A673 (cell line): Measurements from ENCODE around the gene IMPDH2.

Experiments
- EZH2 ChIP-seq: fragments of 200-600 bp; sonication (generic); IDR thresholded peaks from 2 replicates; pipeline ENCODE4 v1.6.1; 2017; ENCODE audit warnings: borderline replicate concordance, low read depth, mild to moderate bottlenecking, mixed read lengths, antibody characterized with exemption, low read length; ENCODE audit not compliant: poor library complexity, severe bottlenecking
- TF ChIP-seq, protein P1 (sequence below): fragments of 300-800, 200-600 bp; sonication (generic); conservative IDR thresholded peaks from 2 replicates; pipeline ENCODE4 v1.5.1; 2017; ENCODE audit warnings: low read depth, mild to moderate bottlenecking, antibody characterized with exemption, low read length, moderate library complexity, mixed read lengths

DNA sequence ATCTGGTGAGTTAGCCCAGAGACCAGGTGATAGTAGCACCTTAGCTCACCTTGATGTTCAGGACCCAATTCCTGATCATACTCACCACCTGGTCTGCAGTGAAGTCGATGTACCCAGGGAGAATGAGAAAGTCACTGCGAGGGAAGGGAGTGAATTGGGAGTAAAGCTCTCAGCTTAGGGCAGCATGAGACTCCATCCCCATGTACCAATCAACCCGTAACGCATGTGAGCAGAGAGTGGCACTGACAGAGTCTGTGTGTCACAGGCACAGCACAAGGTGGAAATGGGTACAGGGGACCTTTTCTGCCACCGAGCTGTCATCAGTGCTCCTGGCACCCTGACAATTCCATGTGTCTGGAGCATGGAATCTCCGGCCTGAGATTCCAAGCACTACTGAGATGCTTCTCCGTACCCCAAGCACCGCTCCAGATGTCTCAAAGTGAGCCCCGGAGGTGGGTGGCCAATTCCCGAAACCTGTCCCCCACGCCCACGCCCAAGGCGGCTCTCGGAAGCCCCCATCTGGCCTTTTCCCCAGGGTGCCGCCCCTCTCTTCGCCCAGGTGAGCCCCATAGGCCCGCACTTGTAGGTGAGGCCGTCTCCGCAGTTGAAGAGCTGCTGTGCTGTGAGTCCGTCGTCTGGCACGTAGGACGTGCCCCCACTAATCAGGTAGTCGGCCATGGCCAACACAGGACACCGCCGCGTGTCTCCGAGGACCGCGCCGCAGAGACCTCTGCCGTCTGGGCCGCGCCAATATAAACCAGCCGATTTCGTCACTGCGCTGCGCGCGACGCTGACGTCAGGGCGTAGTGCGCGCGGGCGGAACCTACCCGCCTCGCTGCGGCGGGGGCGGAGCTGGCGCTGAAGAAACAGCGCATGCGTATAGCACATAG lies at the start of gene IMPDH2:
- TF ChIP-seq, protein P1, sequence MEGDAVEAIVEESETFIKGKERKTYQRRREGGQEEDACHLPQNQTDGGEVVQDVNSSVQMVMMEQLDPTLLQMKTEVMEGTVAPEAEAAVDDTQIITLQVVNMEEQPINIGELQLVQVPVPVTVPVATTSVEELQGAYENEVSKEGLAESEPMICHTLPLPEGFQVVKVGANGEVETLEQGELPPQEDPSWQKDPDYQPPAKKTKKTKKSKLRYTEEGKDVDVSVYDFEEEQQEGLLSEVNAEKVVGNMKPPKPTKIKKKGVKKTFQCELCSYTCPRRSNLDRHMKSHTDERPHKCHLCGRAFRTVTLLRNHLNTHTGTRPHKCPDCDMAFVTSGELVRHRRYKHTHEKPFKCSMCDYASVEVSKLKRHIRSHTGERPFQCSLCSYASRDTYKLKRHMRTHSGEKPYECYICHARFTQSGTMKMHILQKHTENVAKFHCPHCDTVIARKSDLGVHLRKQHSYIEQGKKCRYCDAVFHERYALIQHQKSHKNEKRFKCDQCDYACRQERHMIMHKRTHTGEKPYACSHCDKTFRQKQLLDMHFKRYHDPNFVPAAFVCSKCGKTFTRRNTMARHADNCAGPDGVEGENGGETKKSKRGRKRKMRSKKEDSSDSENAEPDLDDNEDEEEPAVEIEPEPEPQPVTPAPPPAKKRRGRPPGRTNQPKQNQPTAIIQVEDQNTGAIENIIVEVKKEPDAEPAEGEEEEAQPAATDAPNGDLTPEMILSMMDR: no peak
- no peak for TF ChIP-seq EZH2
